Left ventricle myocardium inferior (tissue), 1 donor: Measurements from ENCODE around the gene SHC1. TPM values are rescaled to one million over a fixed set of nuclear protein-coding genes. Genes with fewer than 3 reads are reported as not detected.

Experiments
- DNase-seq: peaks from one replicate; pipeline ENCODE4 v3.0.0-alpha.2; 2020
- H3K27ac ChIP-seq: fragments of 200-600 bp; replicated peaks from 2 replicates; pipeline ENCODE4 v1.8.0; 2021
- H3K27me3 ChIP-seq: fragments of 200-600 bp; 2 replicates; pipeline ENCODE4 v1.8.0; 2021; ENCODE audit warnings: low read depth
- H3K36me3 ChIP-seq: fragments of 200-600 bp; 2 replicates; pipeline ENCODE4 v1.8.0; 2021
- H3K4me1 ChIP-seq: fragments of 200-600 bp; 2 replicates; pipeline ENCODE4 v1.8.0; 2021
- H3K4me3 ChIP-seq: fragments of 200-600 bp; 2 replicates; pipeline ENCODE4 v1.8.0; 2021; ENCODE audit warnings: mild to moderate bottlenecking, moderate library complexity
- H3K9me3 ChIP-seq: fragments of 200-600 bp; replicated peaks from 2 replicates; pipeline ENCODE4 v1.8.0; 2021
- intact Hi-C: fragments of 100-400 bp; cut with micrococcal nuclease; formaldehyde crosslinking; loops from one replicate; pipeline ENCODE4 v1.11.0; 2022
- microRNA-seq: library from miRNA; unstranded; fragments of <30 nt; microRNA quantifications from one replicate; pipeline ENCODE4 v1.2.0, GENCODE V29; 2020
- total RNA-seq: library from RNA; stranded (reverse); fragmentation: NEBNext Ultra II Directional; extraction: Animal tissue kit (Norgen Biotek cat#: 25700); gene quantifications from one replicate; pipeline ENCODE4 v1.2.1, GENCODE V29; 2021
- TF ChIP-seq, protein P1 (sequence below): fragments of 200-600 bp; IDR thresholded peaks from 2 replicates; pipeline ENCODE4 v1.8.0; 2021; ENCODE audit warnings: antibody characterized with exemption, mild to moderate bottlenecking, borderline replicate concordance
- donor health status: DM: no; HTN: yes; CAD: no; lungs with severe emphysema.

The SHC1 gene
- total RNA-seq, 1 donor from 2014 or later, result 43.0 TPM

DNA sequence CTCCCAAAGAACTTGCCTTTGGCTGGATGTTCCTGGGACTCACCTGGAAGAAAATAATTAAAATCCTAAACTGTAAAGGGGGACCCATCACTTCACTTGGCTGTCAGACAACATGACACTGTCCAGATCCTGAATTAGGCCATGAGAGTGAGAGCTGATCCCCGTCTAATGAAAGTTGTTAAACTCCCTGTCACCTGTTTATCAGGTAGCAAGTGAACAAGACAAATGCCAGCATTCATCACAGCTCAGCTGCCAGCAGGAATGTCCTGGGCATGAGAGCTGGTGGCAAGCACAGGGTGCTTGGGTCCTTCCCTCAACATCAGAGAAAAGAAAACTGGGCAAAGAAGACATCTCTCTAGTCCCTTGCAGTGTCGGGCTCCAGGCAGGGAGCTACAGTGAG, 57.8 kb downstream of the SHC1 start:
- peaks cover 9% of the 10 kb centered on the region for H3K9me3 ChIP-seq
- intact Hi-C loops, result no loop called here
- H3K4me3 ChIP-seq, result no peak overlapping the region
- TF ChIP-seq, protein P1, sequence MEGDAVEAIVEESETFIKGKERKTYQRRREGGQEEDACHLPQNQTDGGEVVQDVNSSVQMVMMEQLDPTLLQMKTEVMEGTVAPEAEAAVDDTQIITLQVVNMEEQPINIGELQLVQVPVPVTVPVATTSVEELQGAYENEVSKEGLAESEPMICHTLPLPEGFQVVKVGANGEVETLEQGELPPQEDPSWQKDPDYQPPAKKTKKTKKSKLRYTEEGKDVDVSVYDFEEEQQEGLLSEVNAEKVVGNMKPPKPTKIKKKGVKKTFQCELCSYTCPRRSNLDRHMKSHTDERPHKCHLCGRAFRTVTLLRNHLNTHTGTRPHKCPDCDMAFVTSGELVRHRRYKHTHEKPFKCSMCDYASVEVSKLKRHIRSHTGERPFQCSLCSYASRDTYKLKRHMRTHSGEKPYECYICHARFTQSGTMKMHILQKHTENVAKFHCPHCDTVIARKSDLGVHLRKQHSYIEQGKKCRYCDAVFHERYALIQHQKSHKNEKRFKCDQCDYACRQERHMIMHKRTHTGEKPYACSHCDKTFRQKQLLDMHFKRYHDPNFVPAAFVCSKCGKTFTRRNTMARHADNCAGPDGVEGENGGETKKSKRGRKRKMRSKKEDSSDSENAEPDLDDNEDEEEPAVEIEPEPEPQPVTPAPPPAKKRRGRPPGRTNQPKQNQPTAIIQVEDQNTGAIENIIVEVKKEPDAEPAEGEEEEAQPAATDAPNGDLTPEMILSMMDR, result no peak
- no peak for DNase-seq
- peaks cover 39% of the 10 kb centered on the region for H3K4me1 ChIP-seq
- H3K27ac ChIP-seq, result peak overlapping the region; percentile 81
- H3K36me3 ChIP-seq, result no peaks in the 10 kb centered on the region
- H3K27me3 ChIP-seq, result no peaks in the 10 kb centered on the region

Small RNAs within 50 kb of the gene (microRNA-seq; reads per million reads assigned to microRNA genes)
- not detected for gene MIR4258

Other genes with a start within 250 kb of the SHC1 start
- gene KCNN3, start 100.5 kb downstream of the SHC1 start, total RNA-seq, result 4.8 TPM
- 46.5 TPM for gene PMVK, start 34.0 kb downstream of the SHC1 start, total RNA-seq
- 52.3 TPM for gene PBXIP1, start 14.6 kb downstream of the SHC1 start, total RNA-seq
- 12.9 TPM for gene PYGO2, start 9.0 kb downstream of the SHC1 start, total RNA-seq
- 17.8 TPM for gene CKS1B, start 3.9 kb upstream of the SHC1 start, total RNA-seq
- 30.1 TPM for gene FLAD1, start 12.6 kb upstream of the SHC1 start, total RNA-seq
- gene LENEP, start 22.8 kb upstream of the SHC1 start, total RNA-seq, result not detected
- 42.8 TPM for gene ZBTB7B, start 32.1 kb upstream of the SHC1 start, total RNA-seq
- gene DCST2, start 63.0 kb upstream of the SHC1 start, total RNA-seq, result not detected
- not detected for gene DCST1, start 63.1 kb upstream of the SHC1 start, total RNA-seq
- 82.1 TPM for gene ADAM15, start 80.6 kb upstream of the SHC1 start, total RNA-seq
- 1.7 TPM for gene EFNA4, start 93.0 kb upstream of the SHC1 start, total RNA-seq
- gene EFNA3, start 108.1 kb upstream of the SHC1 start, total RNA-seq, result 0.71 TPM
- 42.9 TPM for gene EFNA1, start 157.1 kb upstream of the SHC1 start, total RNA-seq
- gene SLC50A1, start 165.1 kb upstream of the SHC1 start, total RNA-seq, result 8.2 TPM
- gene DPM3, start 169.8 kb upstream of the SHC1 start, total RNA-seq, result 54.5 TPM
- gene KRTCAP2, start 202.6 kb upstream of the SHC1 start, total RNA-seq, result 113 TPM
- 0.11 TPM for gene TRIM46, start 203.1 kb upstream of the SHC1 start, total RNA-seq
- 7.2 TPM for gene THBS3, start 237.2 kb upstream of the SHC1 start, total RNA-seq
- gene MTX1, start 237.9 kb upstream of the SHC1 start, total RNA-seq, result 18.0 TPM